ENCODE measurements around the gene PHF13. TPM values are rescaled to one million over a fixed set of nuclear protein-coding genes. Genes with fewer than 3 reads are reported as not detected.

The PHF13 gene
- total RNA-seq, 2 donors from 2014 or later = 36.9 to 47.8 TPM

DNA sequence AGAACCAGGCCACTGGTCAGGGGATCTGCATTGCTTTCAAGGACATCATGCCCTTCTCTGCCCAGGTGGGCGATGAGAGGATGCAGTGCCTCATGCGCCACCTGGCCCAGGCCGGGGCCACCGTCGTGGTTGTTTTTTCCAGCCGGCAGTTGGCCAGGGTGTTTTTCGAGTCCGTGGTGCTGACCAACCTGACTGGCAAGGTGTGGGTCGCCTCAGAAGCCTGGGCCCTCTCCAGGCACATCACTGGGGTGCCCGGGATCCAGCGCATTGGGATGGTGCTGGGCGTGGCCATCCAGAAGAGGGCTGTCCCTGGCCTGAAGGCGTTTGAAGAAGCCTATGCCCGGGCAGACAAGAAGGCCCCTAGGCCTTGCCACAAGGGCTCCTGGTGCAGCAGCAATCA lies 38.7 kb upstream of the PHF13 start:
- Histone ChIP-seq H3K9ac (ENCODE audit: extremely low read depth, low read length, poor library complexity, severe bottlenecking) (no peak overlapping the region), H3K9me3 (ENCODE audit: control insufficient read depth, low read length) (no peaks in the 10 kb centered on the region), H3K36me3 (ENCODE audit: control insufficient read depth, insufficient read depth, low read length) (no peaks in the 10 kb centered on the region), H3K27ac (ENCODE audit: low read depth, low read length) (no peak overlapping the region), H3K4me3 (ENCODE audit: low read length) (no peak overlapping the region), H3K4me1 (ENCODE audit: control insufficient read depth, insufficient read depth, low read length) (peaks cover 8% of the 10 kb centered on the region), H3K27me3 (ENCODE audit: control insufficient read depth, insufficient read depth, low read length, poor library complexity, severe bottlenecking) (peaks cover 21% of the 10 kb centered on the region)
- Mint-ChIP-seq H3K27me3 (ENCODE audit: insufficient read depth) (peaks cover 32% of the 10 kb centered on the region), H3K4me1 (peaks cover 9% of the 10 kb centered on the region), H3K9me3 (no peaks in the 10 kb centered on the region), H3K27ac (no peak overlapping the region), H3K36me3 (ENCODE audit: low read depth) (no peaks in the 10 kb centered on the region), H3K4me3 (no peak overlapping the region)
- no peak for DNase-seq
- no peak for TF ChIP-seq CTCF (conservative IDR thresholded peaks at IDR 0.05)
- WGBS, 2 experiments (ENCODE audit: insufficient coverage in 1 of 2, insufficient read length in 1 of 2) = 88 to 93% methylated on average over 14 of the region's 14 CpGs

- WGBS, 2 experiments (ENCODE audit: insufficient coverage in 1 of 2, insufficient read length in 1 of 2) = 85 to 90% methylated on average over 6 of the region's 6 CpGs
- H3K27me3 ChIP-seq (ENCODE audit: control insufficient read depth, insufficient read depth, low read length, poor library complexity, severe bottlenecking) = no peaks in the 10 kb centered on the region
- no peak for TF ChIP-seq CTCF (conservative IDR thresholded peaks at IDR 0.05)
- DNase-seq = no peak
- Mint-ChIP-seq H3K4me3 (no peak overlapping the region), H3K4me1 (peaks cover 23% of the 10 kb centered on the region), H3K27ac (no peak overlapping the region), H3K36me3 (ENCODE audit: low read depth) (peaks cover 7% of the 10 kb centered on the region), H3K9me3 (no peaks in the 10 kb centered on the region), H3K27me3 (ENCODE audit: insufficient read depth) (peaks cover under 1% of the 10 kb centered on the region)
- H3K9me3 ChIP-seq (ENCODE audit: control insufficient read depth, low read length) = no peaks in the 10 kb centered on the region
- H3K27ac ChIP-seq (ENCODE audit: low read depth, low read length) = no peak overlapping the region
- peaks cover 13% of the 10 kb centered on the region for H3K4me1 ChIP-seq (ENCODE audit: control insufficient read depth, insufficient read depth, low read length)
- H3K36me3 ChIP-seq (ENCODE audit: control insufficient read depth, insufficient read depth, low read length) = no peaks in the 10 kb centered on the region
- no peak overlapping the region for H3K9ac ChIP-seq (ENCODE audit: extremely low read depth, low read length, poor library complexity, severe bottlenecking)
- H3K4me3 ChIP-seq (ENCODE audit: low read length) = no peak overlapping the region
Observed at GRCh38 chr1:6577831-6578525, 35.6 kb upstream of the PHF13 start.

- Mint-ChIP-seq H3K36me3 (ENCODE audit: low read depth) (peaks cover 7% of the 10 kb centered on the region), H3K4me1 (peaks cover 23% of the 10 kb centered on the region), H3K27ac (peak overlapping the region; percentile 94), H3K27me3 (ENCODE audit: insufficient read depth) (no peaks in the 10 kb centered on the region), H3K4me3 (peak overlapping the region; percentile 86), H3K9me3 (no peaks in the 10 kb centered on the region)
- no peak overlapping the region for H3K9ac ChIP-seq (ENCODE audit: extremely low read depth, low read length, poor library complexity, severe bottlenecking)
- DNase-seq = no peak
- no peak for TF ChIP-seq CTCF (conservative IDR thresholded peaks at IDR 0.05)
- peak overlapping the region; percentile 67 for H3K27ac ChIP-seq (ENCODE audit: low read depth, low read length)
- H3K36me3 ChIP-seq (ENCODE audit: control insufficient read depth, insufficient read depth, low read length) = no peaks in the 10 kb centered on the region
- peak overlapping the region; percentile 93 for H3K4me3 ChIP-seq (ENCODE audit: low read length)
- no peaks in the 10 kb centered on the region for H3K9me3 ChIP-seq (ENCODE audit: control insufficient read depth, low read length)
- H3K27me3 ChIP-seq (ENCODE audit: control insufficient read depth, insufficient read depth, low read length, poor library complexity, severe bottlenecking) = no peaks in the 10 kb centered on the region
- H3K4me1 ChIP-seq (ENCODE audit: control insufficient read depth, insufficient read depth, low read length) = peaks cover 13% of the 10 kb centered on the region
- 88 to 91% methylated on average over 10 to 14 of the region's 14 CpGs for WGBS, 2 experiments (ENCODE audit: insufficient coverage in 1 of 2, insufficient read length in 1 of 2)
Observed at GRCh38 chr1:6578624-6579373, 34.7 kb upstream of the PHF13 start.
